H1 (cell line): ENCODE measurements around the gene RIPOR1. TPM values are rescaled to one million over a fixed set of nuclear protein-coding genes. Genes with fewer than 3 reads are reported as not detected.
A peak's percentile ranks its signal among the peaks of the same experiment; 100 is the strongest.

Experiments used
- CTCF ChIA-PET: fragments of 300-600 bp; sonication (Branson Sonifier 250); formaldehyde crosslinking; loops from one replicate; lab custom pipeline; 2021; ENCODE audit not compliant: partially characterized antibody; lab: Charles Lee
- POLR2A ChIA-PET: fragments of 300-600 bp; sonication (Branson Sonifier 250); formaldehyde crosslinking; loops from one replicate; lab custom pipeline; 2021; ENCODE audit warnings: inconsistent platforms; ENCODE audit not compliant: partially characterized antibody; lab: Charles Lee
- DNase-seq, 2 experiments: peaks; one replicate each; pipeline versions ENCODE4 v3.0.0 to v3.0.0-alpha.2; 2010 to 2022; ENCODE audit warnings: low spot score in 2 of 2, low read depth in 1 of 2, mixed read lengths in 1 of 2
- FAIRE-seq: peaks from 2 replicates; lab custom pipeline; 2011; peaks lifted over from hg19 to GRCh38; lab: Jason Lieb, UNC
- H2AFZ ChIP-seq: 2 replicates; pipeline ENCODE4 v1.8.1; 2012; ENCODE audit warnings: low read length, inconsistent platforms
- H2AK5ac ChIP-seq: 2 replicates; pipeline ENCODE4 v1.6.1; 2013; ENCODE audit warnings: low read depth, low read length
- H2BK120ac ChIP-seq: replicated peaks from 2 replicates; pipeline ENCODE3; 2013; ENCODE audit warnings: low read depth, low read length, inconsistent platforms
- H2BK12ac ChIP-seq: 2 replicates; pipeline ENCODE4 v1.6.1; 2013; ENCODE audit warnings: low read depth, low read length
- H2BK15ac ChIP-seq: 2 replicates; pipeline ENCODE4 v1.6.1; 2013; ENCODE audit warnings: low read length
- H2BK20ac ChIP-seq: 2 replicates; pipeline ENCODE4 v1.6.1; 2013; ENCODE audit warnings: low read length
- H2BK5ac ChIP-seq: 2 replicates; pipeline ENCODE4 v1.6.1; 2013; ENCODE audit warnings: low read depth, low read length
- H3K14ac ChIP-seq: 2 replicates; pipeline ENCODE4 v1.6.1; 2013; ENCODE audit warnings: inconsistent platforms; ENCODE audit not compliant: insufficient read length
- H3K18ac ChIP-seq: 2 replicates; pipeline ENCODE4 v1.6.1; 2013; ENCODE audit warnings: low read length; ENCODE audit errors: extremely low read depth
- H3K23ac ChIP-seq: 2 replicates; pipeline ENCODE4 v1.6.1; 2013; ENCODE audit warnings: inconsistent platforms; ENCODE audit not compliant: insufficient read length
- H3K23me2 ChIP-seq: 2 replicates; pipeline ENCODE4 v1.6.1; 2013; ENCODE audit warnings: low read depth, low read length
- H3K27ac ChIP-seq: 2 replicates; pipeline ENCODE4 v1.6.1; 2011; ENCODE audit warnings: low read depth, low read length, inconsistent platforms
- H3K27me3 ChIP-seq, 4 experiments: replicated peaks in 1 of 4; 1 replicate in 1 of 4; 2 replicates in 3 of 4; pipeline versions ENCODE4 v1.6.1 to v1.8.1; 2011 to 2013; ENCODE audit warnings: low read length in 3 of 4, mild to moderate bottlenecking in 3 of 4, inconsistent platforms in 2 of 4, mixed read lengths in 2 of 4, moderate library complexity in 1 of 4; ENCODE audit not compliant: control insufficient read depth in 3 of 4, insufficient read depth in 3 of 4; ENCODE audit errors: extremely low read depth in 1 of 4
- H3K36me3 ChIP-seq, 4 experiments: 2 replicates each; pipeline versions ENCODE4 v1.6.1 to v1.8.1; 2011 to 2013; ENCODE audit warnings: mild to moderate bottlenecking in 4 of 4, low read length in 3 of 4, moderate library complexity in 2 of 4, control low read depth in 1 of 4, inconsistent platforms in 1 of 4; ENCODE audit not compliant: insufficient read depth in 4 of 4, control insufficient read depth in 2 of 4
- H3K4ac ChIP-seq: replicated peaks from 2 replicates; pipeline ENCODE3; 2013; ENCODE audit warnings: low read length, low read depth, mixed read lengths, inconsistent platforms; ENCODE audit not compliant: insufficient read length
- H3K4me1 ChIP-seq, 4 experiments: replicated peaks in 1 of 4; 1 replicate in 1 of 4; 2 replicates in 3 of 4; pipeline versions ENCODE4 v1.6.1 to v1.8.1; 2011 to 2013; ENCODE audit warnings: low read length in 3 of 4, inconsistent platforms in 2 of 4, mixed read lengths in 1 of 4; ENCODE audit not compliant: insufficient read depth in 4 of 4, control insufficient read depth in 3 of 4
- H3K4me2 ChIP-seq, 2 experiments: 2 replicates each; pipeline versions ENCODE4 v1.6.1 to v1.8.1; 2011 to 2013; ENCODE audit warnings: low read depth in 2 of 2, low read length in 2 of 2, control low read depth in 1 of 2, inconsistent platforms in 1 of 2, mild to moderate bottlenecking in 1 of 2; ENCODE audit not compliant: insufficient read depth in 1 of 2
- H3K4me3 ChIP-seq, 4 experiments: fragments of 200-600, 300-600 bp in 1 of 4; sonication (generic), shearing (Covaris generic), sonication (Bioruptor Twin) in 1 of 4; 2 replicates each; pipeline versions ENCODE4 v1.5.1 to v1.8.1; 2011 to 2016; ENCODE audit warnings: low read length in 4 of 4, low read depth in 3 of 4, control low read depth in 2 of 4, inconsistent platforms in 2 of 4, mild to moderate bottlenecking in 2 of 4, mixed read lengths in 1 of 4, moderate library complexity in 1 of 4; ENCODE audit not compliant: insufficient read depth in 2 of 4; ENCODE audit errors: extremely low read depth in 1 of 4
- H3K56ac ChIP-seq: replicated peaks from 2 replicates; pipeline ENCODE3; 2013; ENCODE audit warnings: low read depth, mild to moderate bottlenecking, mixed read lengths, low read length, inconsistent platforms; ENCODE audit not compliant: insufficient read length
- H3K79me1 ChIP-seq: 2 replicates; pipeline ENCODE4 v1.6.1; 2013; ENCODE audit warnings: low read depth, low read length, control low read depth
- H3K79me2 ChIP-seq, 2 experiments: 2 replicates each; pipeline versions ENCODE4 v1.6.1 to v1.8.1; 2012 to 2013; ENCODE audit warnings: low read length in 2 of 2, mild to moderate bottlenecking in 2 of 2, inconsistent platforms in 1 of 2; ENCODE audit not compliant: insufficient read depth in 2 of 2, control insufficient read depth in 1 of 2
- H3K9ac ChIP-seq, 4 experiments: replicated peaks in 1 of 4; 1 replicate in 1 of 4; 2 replicates in 3 of 4; pipeline versions ENCODE4 v1.6.1 to v1.8.1; 2011 to 2013; ENCODE audit warnings: low read depth in 3 of 4, low read length in 3 of 4, control low read depth in 2 of 4, mild to moderate bottlenecking in 2 of 4, moderate library complexity in 2 of 4, inconsistent platforms in 1 of 4; ENCODE audit errors: extremely low read depth in 1 of 4
- H3K9me3 ChIP-seq, 2 experiments: 2 replicates each; pipeline versions ENCODE4 v1.6.1 to v1.8.1; 2012 to 2013; ENCODE audit warnings: mild to moderate bottlenecking in 2 of 2, moderate library complexity in 2 of 2, control low read depth in 1 of 2, inconsistent platforms in 1 of 2, low read depth in 1 of 2, low read length in 1 of 2, mixed read lengths in 1 of 2; ENCODE audit not compliant: insufficient read depth in 2 of 2
- H4K20me1 ChIP-seq, 2 experiments: replicated peaks in 1 of 2; 2 replicates each; pipeline versions ENCODE3 to v1.8.1; 2011 to 2013; ENCODE audit warnings: inconsistent platforms in 2 of 2, low read length in 2 of 2, mild to moderate bottlenecking in 1 of 2; ENCODE audit not compliant: insufficient read depth in 2 of 2, control insufficient read depth in 1 of 2
- H4K5ac ChIP-seq: 2 replicates; pipeline ENCODE4 v1.6.1; 2013; ENCODE audit warnings: low read length, low read depth, mixed read lengths, inconsistent platforms; ENCODE audit not compliant: insufficient read length
- H4K8ac ChIP-seq: 2 replicates; pipeline ENCODE4 v1.8.0; 2013; ENCODE audit warnings: mild to moderate bottlenecking, moderate library complexity, low read length, inconsistent platforms; ENCODE audit not compliant: insufficient read depth; ENCODE audit errors: extremely low read depth
- H4K91ac ChIP-seq: replicated peaks from 2 replicates; pipeline ENCODE3; 2013; ENCODE audit warnings: low read length, mixed read lengths, inconsistent platforms; ENCODE audit not compliant: insufficient read length
- TAF7 ChIP-seq: optimal IDR thresholded peaks from 2 replicates; pipeline ENCODE3; 2011; ENCODE audit warnings: low read depth, mild to moderate bottlenecking, inconsistent platforms, low read length, moderate library complexity, borderline replicate concordance
- WGBS, 2 experiments: shearing (Covaris generic) in 1 of 2; methylation state at CpG; one replicate each; pipeline versions ENCODE4 v1.1.6 to v1.1.7; 2013 to 2015; ENCODE audit warnings: low lambda C conversion rate in 2 of 2, mixed read lengths in 2 of 2, inconsistent platforms in 1 of 2, low coverage in 1 of 2, missing lambda C conversion rate in 1 of 2; ENCODE audit not compliant: insufficient replicate concordance in 2 of 2, insufficient coverage in 1 of 2, insufficient read length in 1 of 2; ENCODE audit errors: extremely low coverage in 1 of 2, missing lambda C conversion rate in 1 of 2; 5-methylcytosine and 5-hydroxymethylcytosine counted together
- polyA plus RNA-seq, 7 experiments: library from polyadenylated mRNA; depleted of rRNA in 3 of 7; stranded (reverse) in 5 of 7; unstranded in 2 of 7; fragments of >200 nt in 5 of 7; fragments of 200-250 nt in 2 of 7; gene quantifications; 1 replicate in 5 of 7; 2 replicates in 1 of 7; 4 replicates in 1 of 7; pipeline versions ENCODE4 v1.2.1 to v1.2.3, GENCODE V29; 2011 to 2013; ENCODE audit warnings: missing spikeins in 2 of 7, mixed read lengths in 2 of 7
- total RNA-seq: library from RNA; stranded (reverse); fragmentation: NEBNext Ultra II Directional; extraction: Animal tissue kit (Norgen Biotek cat#: 25700); gene quantifications from 2 replicates; pipeline ENCODE4 v1.2.1, GENCODE V29; 2021
- TF ChIP-seq, protein P1 (sequence below): IDR thresholded peaks from 2 replicates; pipeline ENCODE4 v1.6.1; 2012; ENCODE audit warnings: low read length, inconsistent platforms

Gene RIPOR1
- total and polyA plus RNA-seq, 2 of the 8 experiments (the other 6 are each of a cell fraction or from before 2014, with no cell fraction given): 2.7 to 10.1 TPM

DNA sequence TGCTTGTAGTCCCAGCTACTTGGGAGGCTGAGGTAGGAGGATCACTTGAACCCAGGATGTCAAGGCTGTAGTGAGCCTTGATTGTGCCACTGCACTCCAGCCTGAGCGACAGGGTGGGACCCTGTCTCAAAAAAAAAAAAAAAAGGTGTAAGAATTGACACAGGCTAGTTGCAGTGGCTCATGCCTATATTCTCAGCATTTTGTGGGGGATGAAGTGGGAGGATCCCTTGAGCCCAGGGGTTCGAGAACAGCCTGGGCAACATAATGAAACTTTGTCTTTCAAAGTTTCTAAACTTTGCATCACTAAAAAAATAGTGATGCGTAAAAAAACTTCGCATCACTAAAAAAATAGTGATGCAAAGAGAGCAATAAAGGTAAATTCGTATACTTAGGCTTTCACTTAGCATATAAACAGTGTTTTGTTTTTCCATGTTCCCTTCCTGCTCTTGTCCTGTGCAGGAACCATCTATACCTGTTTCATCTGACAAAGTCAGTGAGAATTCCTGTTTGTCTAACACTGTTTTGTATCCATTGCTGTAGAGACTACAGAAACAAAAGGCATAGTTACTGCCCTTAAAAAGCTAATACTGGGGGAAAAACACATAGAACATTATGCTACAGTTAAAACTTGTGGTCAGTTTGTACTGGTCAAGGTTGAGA is 65.8 kb downstream of the RIPOR1 start:
- Histone ChIP-seq H3K56ac (no peak overlapping the region), H3K18ac (peak overlapping the region; percentile 65; the same call in 1 of the 2 replicates), H3K79me2 (peaks cover 3 to 62% of the 10 kb centered on the region in 2 experiments; a peak in 3 of 4 replicates), H4K5ac (peak overlapping the region; percentile 63), H3K4me1 (peaks cover 0 to 30% (median 12%) of the 10 kb centered on the region in 4 experiments; a peak in 6 of 7 replicates), H3K23me2 (no peaks in the 10 kb centered on the region), H2BK5ac (peak overlapping the region; percentile 67; the same call in 1 of the 2 replicates), H3K23ac (no peak overlapping the region), H3K27ac (peak overlapping the region; percentile 23; the same call in 1 of the 2 replicates), H3K27me3 (no peaks in the 10 kb centered on the region), H3K9ac (no peak overlapping the region), H2BK15ac (no peak overlapping the region), H3K9me3 (no peaks in the 10 kb centered on the region), H3K4ac (no peak overlapping the region), H2BK120ac (no peak overlapping the region), H2BK20ac (no peak overlapping the region), H3K4me3 (peak overlapping the region in 1 of 4 experiments; percentile 48; a peak in 1 of 8 replicates), H4K8ac (no peak overlapping the region), H2AK5ac (no peak overlapping the region; the same call in 1 of the 2 replicates), H3K4me2 (peak overlapping the region; percentile 58 to 65), H3K79me1 (peaks cover 2% of the 10 kb centered on the region; the same call in 1 of the 2 replicates), H2AFZ (no peak overlapping the region), H3K36me3 (peaks cover 0 to 7% (median 0%) of the 10 kb centered on the region in 4 experiments; a peak in 1 of 8 replicates), H4K20me1 (no peaks in the 10 kb centered on the region), H4K91ac (no peak overlapping the region), H2BK12ac (0 out of 2 replicates have a peak overlapping the region, but pooled peaks have one; percentile 3), H3K14ac (no peak overlapping the region)
- ChIA-PET CTCF (interaction anchor here (0.6 to 3.5 kb wide), 6 partner anchors 19 to 491 kb away, joined by 3 to 20 read pairs (median 4); no protein-coding TSS in a partner anchor), POLR2A (interaction anchor here (0.9 to 8.1 kb wide), 3 partner anchors 9 to 48 kb away, joined by 3 to 43 read pairs (median 3); partner anchors contain the start of gene CTCF)
- no peak for TF ChIP-seq TAF7
- TF ChIP-seq, protein P1, sequence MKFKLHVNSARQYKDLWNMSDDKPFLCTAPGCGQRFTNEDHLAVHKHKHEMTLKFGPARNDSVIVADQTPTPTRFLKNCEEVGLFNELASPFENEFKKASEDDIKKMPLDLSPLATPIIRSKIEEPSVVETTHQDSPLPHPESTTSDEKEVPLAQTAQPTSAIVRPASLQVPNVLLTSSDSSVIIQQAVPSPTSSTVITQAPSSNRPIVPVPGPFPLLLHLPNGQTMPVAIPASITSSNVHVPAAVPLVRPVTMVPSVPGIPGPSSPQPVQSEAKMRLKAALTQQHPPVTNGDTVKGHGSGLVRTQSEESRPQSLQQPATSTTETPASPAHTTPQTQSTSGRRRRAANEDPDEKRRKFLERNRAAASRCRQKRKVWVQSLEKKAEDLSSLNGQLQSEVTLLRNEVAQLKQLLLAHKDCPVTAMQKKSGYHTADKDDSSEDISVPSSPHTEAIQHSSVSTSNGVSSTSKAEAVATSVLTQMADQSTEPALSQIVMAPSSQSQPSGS: 0 out of 2 replicates have a peak, but pooled peaks have one; percentile 14
- 35% methylated on average over 5 of the region's 5 CpGs; no CpG with 5 or more reads in 1 of the 2 experiments for WGBS, 2 experiments
- DNase-seq: no peak
- FAIRE-seq: peak; percentile 52
